ENCODE data around the gene C9orf78. TPM values are rescaled to one million over a fixed set of nuclear protein-coding genes. Genes with fewer than 3 reads are reported as not detected.

Gene C9orf78
- total and polyA plus RNA-seq, 3 experiments from 2014 or later, result 71.4 to 249 (median 76.4) TPM

GRCh38 chr9:129857207-129857606 is 22.1 kb upstream of the C9orf78 start:
- POLR2A ChIA-PET, result no interaction called here
- Histone ChIP-seq H3K9me3 (ENCODE audit: low read length) (no peaks in the 10 kb centered on the region), H3K27me3 (ENCODE audit: insufficient read depth, low read length, poor library complexity, severe bottlenecking) (no peaks in the 10 kb centered on the region), H3K4me3 (ENCODE audit: low read length) (no peak overlapping the region), H3K27ac (ENCODE audit: low read depth, low read length) (peak overlapping the region; percentile 4), H3K4me1 (ENCODE audit: insufficient read depth, low read length) (peaks cover 55% of the 10 kb centered on the region), H3K36me3 (ENCODE audit: insufficient read depth, low read length) (peaks cover 79% of the 10 kb centered on the region)
- Mint-ChIP-seq H3K27ac (peak overlapping the region in 6 of 8 donors; percentile 36 to 75 (median 55)), H3K4me1 (peaks cover 43 to 68% (median 56%) of the 10 kb centered on the region in 3 donors), H3K4me3 (no peak overlapping the region), H3K36me3 (peaks cover 0 to 79% (median 22%) of the 10 kb centered on the region in 3 donors), H3K27me3 (no peaks in the 10 kb centered on the region), H3K9me3 (no peaks in the 10 kb centered on the region)
- no peak for DNase-seq
- CTCF ChIA-PET, result no interaction called here

- H3K4me3 ChIP-seq (ENCODE audit: low read length), result no peak overlapping the region
- peaks cover 37% of the 10 kb centered on the region for H3K4me1 ChIP-seq (ENCODE audit: insufficient read depth, low read length)
- no peaks in the 10 kb centered on the region for H3K9me3 ChIP-seq (ENCODE audit: low read length)
- ChIA-PET CTCF (no interaction called here), POLR2A (no interaction called here)
- Mint-ChIP-seq H3K27me3 (no peaks in the 10 kb centered on the region), H3K4me3 (peak overlapping the region in 6 of 7 donors; percentile 36 to 70 (median 56)), H3K4me1 (peaks cover 42 to 65% (median 59%) of the 10 kb centered on the region in 3 donors), H3K27ac (peak overlapping the region; percentile 18 to 86 (median 69)), H3K9me3 (no peaks in the 10 kb centered on the region), H3K36me3 (peaks cover 0 to 88% (median 32%) of the 10 kb centered on the region in 3 donors)
- no peaks in the 10 kb centered on the region for H3K27me3 ChIP-seq (ENCODE audit: insufficient read depth, low read length, poor library complexity, severe bottlenecking)
- peaks cover 88% of the 10 kb centered on the region for H3K36me3 ChIP-seq (ENCODE audit: insufficient read depth, low read length)
- no peak overlapping the region for H3K27ac ChIP-seq (ENCODE audit: low read depth, low read length)
- peak in 2 of 5 donors; percentile 33 to 51 for DNase-seq
These were observed 19.6 kb upstream of the C9orf78 start for GRCh38 chr9:129854588-129855110.

GRCh38 chr9:129853614-129854013 is 18.5 kb upstream of the C9orf78 start:
- no peak overlapping the region for H3K4me3 ChIP-seq (ENCODE audit: low read length)
- peaks cover 94% of the 10 kb centered on the region for H3K36me3 ChIP-seq (ENCODE audit: insufficient read depth, low read length)
- H3K27ac ChIP-seq (ENCODE audit: low read depth, low read length), result no peak overlapping the region
- Mint-ChIP-seq H3K9me3 (no peaks in the 10 kb centered on the region), H3K27me3 (no peaks in the 10 kb centered on the region), H3K4me3 (peak overlapping the region in 1 of 7 donors; percentile 83), H3K4me1 (peaks cover 42 to 70% (median 60%) of the 10 kb centered on the region in 3 donors), H3K27ac (peak overlapping the region in 4 of 8 donors; percentile 31 to 70 (median 58)), H3K36me3 (peaks cover 0 to 91% (median 32%) of the 10 kb centered on the region in 3 donors)
- ChIA-PET CTCF (no interaction called here), POLR2A (no interaction called here)
- peaks cover 35% of the 10 kb centered on the region for H3K4me1 ChIP-seq (ENCODE audit: insufficient read depth, low read length)
- no peak for DNase-seq
- H3K27me3 ChIP-seq (ENCODE audit: insufficient read depth, low read length, poor library complexity, severe bottlenecking), result no peaks in the 10 kb centered on the region
- no peaks in the 10 kb centered on the region for H3K9me3 ChIP-seq (ENCODE audit: low read length)

- no peaks in the 10 kb centered on the region for H3K27me3 ChIP-seq (ENCODE audit: insufficient read depth, low read length, poor library complexity, severe bottlenecking)
- CTCF ChIA-PET, result no interaction called here
- POLR2A ChIA-PET, result interaction anchor here (0.5 kb wide), 2 partner anchors 10 to 24 kb away, joined by 3 read pairs; no protein-coding TSS in a partner anchor
- Mint-ChIP-seq H3K4me1 (peaks cover 45 to 72% (median 60%) of the 10 kb centered on the region in 3 donors), H3K27ac (no peak overlapping the region), H3K4me3 (no peak overlapping the region), H3K9me3 (no peaks in the 10 kb centered on the region), H3K27me3 (no peaks in the 10 kb centered on the region), H3K36me3 (peaks cover 0 to 87% (median 31%) of the 10 kb centered on the region in 3 donors)
- peaks cover 29% of the 10 kb centered on the region for H3K4me1 ChIP-seq (ENCODE audit: insufficient read depth, low read length)
- H3K4me3 ChIP-seq (ENCODE audit: low read length), result no peak overlapping the region
- DNase-seq, result no peak
- peaks cover 84% of the 10 kb centered on the region for H3K36me3 ChIP-seq (ENCODE audit: insufficient read depth, low read length)
- no peaks in the 10 kb centered on the region for H3K9me3 ChIP-seq (ENCODE audit: low read length)
- H3K27ac ChIP-seq (ENCODE audit: low read depth, low read length), result no peak overlapping the region
These were observed 17.5 kb upstream of the C9orf78 start for GRCh38 chr9:129852579-129852978.

- Mint-ChIP-seq H3K9me3 (no peaks in the 10 kb centered on the region), H3K4me3 (no peak overlapping the region), H3K4me1 (peaks cover 41 to 73% (median 55%) of the 10 kb centered on the region in 3 donors), H3K27me3 (no peaks in the 10 kb centered on the region), H3K27ac (peak overlapping the region in 3 of 8 donors; percentile 1 to 83 (median 40)), H3K36me3 (peaks cover 0 to 82% (median 31%) of the 10 kb centered on the region in 3 donors)
- Histone ChIP-seq H3K27ac (ENCODE audit: low read depth, low read length) (no peak overlapping the region), H3K4me3 (ENCODE audit: low read length) (no peak overlapping the region), H3K27me3 (ENCODE audit: insufficient read depth, low read length, poor library complexity, severe bottlenecking) (no peaks in the 10 kb centered on the region), H3K4me1 (ENCODE audit: insufficient read depth, low read length) (peaks cover 27% of the 10 kb centered on the region), H3K36me3 (ENCODE audit: insufficient read depth, low read length) (peaks cover 76% of the 10 kb centered on the region), H3K9me3 (ENCODE audit: low read length) (no peaks in the 10 kb centered on the region)
- no peak for DNase-seq
- ChIA-PET CTCF (no interaction called here), POLR2A (no interaction called here)
These were observed 16.7 kb upstream of the C9orf78 start for GRCh38 chr9:129851821-129852220.

DNA sequence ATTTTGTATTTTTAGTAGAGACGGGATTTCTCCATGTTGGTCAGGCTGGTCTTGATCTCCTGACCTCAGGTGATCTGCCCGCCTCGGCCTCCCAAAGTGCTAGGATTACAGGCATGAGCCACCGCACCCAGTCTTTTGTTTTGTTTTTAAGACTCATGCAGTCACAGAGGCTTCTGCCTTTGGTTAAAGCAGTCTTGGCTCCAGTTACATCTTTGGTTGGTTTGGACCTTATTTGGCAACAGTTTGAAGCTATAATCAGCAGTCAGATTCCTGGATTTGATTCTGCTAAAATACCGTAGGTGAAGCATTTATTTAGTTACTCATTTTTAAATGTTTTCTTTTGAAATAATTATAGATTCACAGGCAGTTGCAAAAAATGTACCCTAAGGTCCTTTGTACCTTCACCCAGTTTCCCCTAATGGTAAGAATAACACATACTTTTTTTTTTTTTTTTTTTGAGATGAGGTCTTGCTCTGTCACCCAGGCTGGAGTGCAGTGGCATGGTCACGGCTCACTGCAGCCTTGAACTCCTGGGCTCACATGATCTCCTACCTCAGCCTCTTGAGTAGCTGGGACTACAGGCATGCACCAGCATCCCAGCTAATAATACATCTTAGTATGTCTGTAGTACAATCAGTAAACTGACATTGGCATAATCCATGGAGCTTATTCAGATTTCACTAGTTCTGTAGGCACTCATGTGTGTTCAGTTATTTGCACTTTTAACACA is 15.9 kb upstream of the C9orf78 start:
- Mint-ChIP-seq H3K36me3 (peaks cover 0 to 75% (median 31%) of the 10 kb centered on the region in 3 donors), H3K4me3 (no peak overlapping the region), H3K9me3 (no peaks in the 10 kb centered on the region), H3K27me3 (no peaks in the 10 kb centered on the region), H3K4me1 (peaks cover 39 to 70% (median 48%) of the 10 kb centered on the region in 3 donors), H3K27ac (peak overlapping the region in 4 of 8 donors; percentile 30 to 48 (median 42))
- Histone ChIP-seq H3K9me3 (ENCODE audit: low read length) (no peaks in the 10 kb centered on the region), H3K4me3 (ENCODE audit: low read length) (no peak overlapping the region), H3K36me3 (ENCODE audit: insufficient read depth, low read length) (peaks cover 70% of the 10 kb centered on the region), H3K27me3 (ENCODE audit: insufficient read depth, low read length, poor library complexity, severe bottlenecking) (no peaks in the 10 kb centered on the region), H3K27ac (ENCODE audit: low read depth, low read length) (no peak overlapping the region), H3K4me1 (ENCODE audit: insufficient read depth, low read length) (peaks cover 27% of the 10 kb centered on the region)
- no peak for DNase-seq
- CTCF ChIA-PET, result no interaction called here
- POLR2A ChIA-PET, result interaction anchor here (0.7 kb wide), 1 partner anchor 10 kb away, joined by 6 read pairs; no protein-coding TSS in a partner anchor

GRCh38 chr9:129849901-129850300 is 14.8 kb upstream of the C9orf78 start:
- H3K9me3 Mint-ChIP-seq, result no peaks in the 10 kb centered on the region
- H3K36me3 Mint-ChIP-seq, result peaks cover 0 to 69% (median 25%) of the 10 kb centered on the region in 3 donors
- Histone ChIP-seq H3K4me3 (ENCODE audit: low read length) (no peak overlapping the region), H3K36me3 (ENCODE audit: insufficient read depth, low read length) (peaks cover 62% of the 10 kb centered on the region), H3K27ac (ENCODE audit: low read depth, low read length) (no peak overlapping the region), H3K4me1 (ENCODE audit: insufficient read depth, low read length) (peaks cover 18% of the 10 kb centered on the region), H3K27me3 (ENCODE audit: insufficient read depth, low read length, poor library complexity, severe bottlenecking) (no peaks in the 10 kb centered on the region), H3K9me3 (ENCODE audit: low read length) (no peaks in the 10 kb centered on the region)
- no peaks in the 10 kb centered on the region for H3K27me3 Mint-ChIP-seq
- ChIA-PET POLR2A (no interaction called here), CTCF (no interaction called here)
- H3K4me3 Mint-ChIP-seq, result no peak overlapping the region
- H3K27ac Mint-ChIP-seq, result peak overlapping the region in 6 of 8 donors; percentile 2 to 54 (median 38)
- no peak for DNase-seq
- H3K4me1 Mint-ChIP-seq, result peaks cover 38 to 69% (median 45%) of the 10 kb centered on the region in 3 donors
